H1 (cell line): ENCODE data around the gene GSAP. TPM values are rescaled to one million over a fixed set of nuclear protein-coding genes. Genes with fewer than 3 reads are reported as not detected.

Source experiments
- CTCF ChIA-PET: fragments of 300-600 bp; sonication (Branson Sonifier 250); formaldehyde crosslinking; loops from one replicate; lab custom pipeline; 2021; ENCODE audit not compliant: partially characterized antibody; lab: Charles Lee
- POLR2A ChIA-PET: fragments of 300-600 bp; sonication (Branson Sonifier 250); formaldehyde crosslinking; loops from one replicate; lab custom pipeline; 2021; ENCODE audit warnings: inconsistent platforms; ENCODE audit not compliant: partially characterized antibody; lab: Charles Lee
- DNase-seq, 2 experiments: peaks; one replicate each; pipeline versions ENCODE4 v3.0.0 to v3.0.0-alpha.2; 2010 to 2022; ENCODE audit warnings: low spot score in 2 of 2, low read depth in 1 of 2, mixed read lengths in 1 of 2
- FAIRE-seq: peaks from 2 replicates; lab custom pipeline; 2011; peaks lifted over from hg19 to GRCh38; lab: Jason Lieb, UNC
- H2AFZ ChIP-seq: 2 replicates; pipeline ENCODE4 v1.8.1; 2012; ENCODE audit warnings: low read length, inconsistent platforms
- H2AK5ac ChIP-seq: 2 replicates; pipeline ENCODE4 v1.6.1; 2013; ENCODE audit warnings: low read depth, low read length
- H2BK120ac ChIP-seq: replicated peaks from 2 replicates; pipeline ENCODE3; 2013; ENCODE audit warnings: low read depth, low read length, inconsistent platforms
- H2BK12ac ChIP-seq: 2 replicates; pipeline ENCODE4 v1.6.1; 2013; ENCODE audit warnings: low read depth, low read length
- H2BK15ac ChIP-seq: 2 replicates; pipeline ENCODE4 v1.6.1; 2013; ENCODE audit warnings: low read length
- H2BK20ac ChIP-seq: 2 replicates; pipeline ENCODE4 v1.6.1; 2013; ENCODE audit warnings: low read length
- H2BK5ac ChIP-seq: 2 replicates; pipeline ENCODE4 v1.6.1; 2013; ENCODE audit warnings: low read depth, low read length
- H3K14ac ChIP-seq: 2 replicates; pipeline ENCODE4 v1.6.1; 2013; ENCODE audit warnings: inconsistent platforms; ENCODE audit not compliant: insufficient read length
- H3K18ac ChIP-seq: 2 replicates; pipeline ENCODE4 v1.6.1; 2013; ENCODE audit warnings: low read length; ENCODE audit errors: extremely low read depth
- H3K23ac ChIP-seq: 2 replicates; pipeline ENCODE4 v1.6.1; 2013; ENCODE audit warnings: inconsistent platforms; ENCODE audit not compliant: insufficient read length
- H3K23me2 ChIP-seq: 2 replicates; pipeline ENCODE4 v1.6.1; 2013; ENCODE audit warnings: low read depth, low read length
- H3K27ac ChIP-seq: 2 replicates; pipeline ENCODE4 v1.6.1; 2011; ENCODE audit warnings: low read depth, low read length, inconsistent platforms
- H3K27me3 ChIP-seq, 4 experiments: replicated peaks in 1 of 4; 1 replicate in 1 of 4; 2 replicates in 3 of 4; pipeline versions ENCODE4 v1.6.1 to v1.8.1; 2011 to 2013; ENCODE audit warnings: low read length in 3 of 4, mild to moderate bottlenecking in 3 of 4, inconsistent platforms in 2 of 4, mixed read lengths in 2 of 4, moderate library complexity in 1 of 4; ENCODE audit not compliant: control insufficient read depth in 3 of 4, insufficient read depth in 3 of 4; ENCODE audit errors: extremely low read depth in 1 of 4
- H3K36me3 ChIP-seq, 4 experiments: 2 replicates each; pipeline versions ENCODE4 v1.6.1 to v1.8.1; 2011 to 2013; ENCODE audit warnings: mild to moderate bottlenecking in 4 of 4, low read length in 3 of 4, moderate library complexity in 2 of 4, control low read depth in 1 of 4, inconsistent platforms in 1 of 4; ENCODE audit not compliant: insufficient read depth in 4 of 4, control insufficient read depth in 2 of 4
- H3K4ac ChIP-seq: replicated peaks from 2 replicates; pipeline ENCODE3; 2013; ENCODE audit warnings: low read length, low read depth, mixed read lengths, inconsistent platforms; ENCODE audit not compliant: insufficient read length
- H3K4me1 ChIP-seq, 4 experiments: replicated peaks in 1 of 4; 1 replicate in 1 of 4; 2 replicates in 3 of 4; pipeline versions ENCODE4 v1.6.1 to v1.8.1; 2011 to 2013; ENCODE audit warnings: low read length in 3 of 4, inconsistent platforms in 2 of 4, mixed read lengths in 1 of 4; ENCODE audit not compliant: insufficient read depth in 4 of 4, control insufficient read depth in 3 of 4
- H3K4me2 ChIP-seq, 2 experiments: 2 replicates each; pipeline versions ENCODE4 v1.6.1 to v1.8.1; 2011 to 2013; ENCODE audit warnings: low read depth in 2 of 2, low read length in 2 of 2, control low read depth in 1 of 2, inconsistent platforms in 1 of 2, mild to moderate bottlenecking in 1 of 2; ENCODE audit not compliant: insufficient read depth in 1 of 2
- H3K4me3 ChIP-seq, 4 experiments: fragments of 200-600, 300-600 bp in 1 of 4; sonication (generic), shearing (Covaris generic), sonication (Bioruptor Twin) in 1 of 4; 2 replicates each; pipeline versions ENCODE4 v1.5.1 to v1.8.1; 2011 to 2016; ENCODE audit warnings: low read length in 4 of 4, low read depth in 3 of 4, control low read depth in 2 of 4, inconsistent platforms in 2 of 4, mild to moderate bottlenecking in 2 of 4, mixed read lengths in 1 of 4, moderate library complexity in 1 of 4; ENCODE audit not compliant: insufficient read depth in 2 of 4; ENCODE audit errors: extremely low read depth in 1 of 4
- H3K56ac ChIP-seq: replicated peaks from 2 replicates; pipeline ENCODE3; 2013; ENCODE audit warnings: low read depth, mild to moderate bottlenecking, mixed read lengths, low read length, inconsistent platforms; ENCODE audit not compliant: insufficient read length
- H3K79me1 ChIP-seq: 2 replicates; pipeline ENCODE4 v1.6.1; 2013; ENCODE audit warnings: low read depth, low read length, control low read depth
- H3K79me2 ChIP-seq, 2 experiments: 2 replicates each; pipeline versions ENCODE4 v1.6.1 to v1.8.1; 2012 to 2013; ENCODE audit warnings: low read length in 2 of 2, mild to moderate bottlenecking in 2 of 2, inconsistent platforms in 1 of 2; ENCODE audit not compliant: insufficient read depth in 2 of 2, control insufficient read depth in 1 of 2
- H3K9ac ChIP-seq, 4 experiments: replicated peaks in 1 of 4; 1 replicate in 1 of 4; 2 replicates in 3 of 4; pipeline versions ENCODE4 v1.6.1 to v1.8.1; 2011 to 2013; ENCODE audit warnings: low read depth in 3 of 4, low read length in 3 of 4, control low read depth in 2 of 4, mild to moderate bottlenecking in 2 of 4, moderate library complexity in 2 of 4, inconsistent platforms in 1 of 4; ENCODE audit errors: extremely low read depth in 1 of 4
- H3K9me3 ChIP-seq, 2 experiments: 2 replicates each; pipeline versions ENCODE4 v1.6.1 to v1.8.1; 2012 to 2013; ENCODE audit warnings: mild to moderate bottlenecking in 2 of 2, moderate library complexity in 2 of 2, control low read depth in 1 of 2, inconsistent platforms in 1 of 2, low read depth in 1 of 2, low read length in 1 of 2, mixed read lengths in 1 of 2; ENCODE audit not compliant: insufficient read depth in 2 of 2
- H4K20me1 ChIP-seq, 2 experiments: replicated peaks in 1 of 2; 2 replicates each; pipeline versions ENCODE3 to v1.8.1; 2011 to 2013; ENCODE audit warnings: inconsistent platforms in 2 of 2, low read length in 2 of 2, mild to moderate bottlenecking in 1 of 2; ENCODE audit not compliant: insufficient read depth in 2 of 2, control insufficient read depth in 1 of 2
- H4K5ac ChIP-seq: 2 replicates; pipeline ENCODE4 v1.6.1; 2013; ENCODE audit warnings: low read length, low read depth, mixed read lengths, inconsistent platforms; ENCODE audit not compliant: insufficient read length
- H4K8ac ChIP-seq: 2 replicates; pipeline ENCODE4 v1.8.0; 2013; ENCODE audit warnings: mild to moderate bottlenecking, moderate library complexity, low read length, inconsistent platforms; ENCODE audit not compliant: insufficient read depth; ENCODE audit errors: extremely low read depth
- H4K91ac ChIP-seq: replicated peaks from 2 replicates; pipeline ENCODE3; 2013; ENCODE audit warnings: low read length, mixed read lengths, inconsistent platforms; ENCODE audit not compliant: insufficient read length
- CHD1 ChIP-seq: IDR thresholded peaks from 2 replicates; pipeline ENCODE4 v1.6.1; 2012; ENCODE audit warnings: low read depth, low read length, improper control_type of control experiment
- HDAC2 ChIP-seq, 2 experiments: fragments of 300-600 bp in 1 of 2; sonication (generic) in 1 of 2; IDR thresholded peaks; 2 replicates each; pipeline ENCODE4 v1.6.1; 2011 to 2012; ENCODE audit warnings: low read depth in 2 of 2, low read length in 2 of 2, mild to moderate bottlenecking in 2 of 2, moderate library complexity in 2 of 2, borderline replicate concordance in 1 of 2, inconsistent platforms in 1 of 2
- RAD21 ChIP-seq, 2 experiments: IDR thresholded peaks in 1 of 2; conservative IDR thresholded peaks in 1 of 2; 2 replicates each; pipeline ENCODE4 v1.6.1; 2011; ENCODE audit warnings: low read depth in 2 of 2, low read length in 2 of 2, improper control_type of control experiment in 1 of 2, inconsistent platforms in 1 of 2, mild to moderate bottlenecking in 1 of 2, moderate library complexity in 1 of 2
- WGBS, 2 experiments: shearing (Covaris generic) in 1 of 2; methylation state at CpG; one replicate each; pipeline versions ENCODE4 v1.1.6 to v1.1.7; 2013 to 2015; ENCODE audit warnings: low lambda C conversion rate in 2 of 2, mixed read lengths in 2 of 2, inconsistent platforms in 1 of 2, low coverage in 1 of 2, missing lambda C conversion rate in 1 of 2; ENCODE audit not compliant: insufficient replicate concordance in 2 of 2, insufficient coverage in 1 of 2, insufficient read length in 1 of 2; ENCODE audit errors: extremely low coverage in 1 of 2, missing lambda C conversion rate in 1 of 2; 5-methylcytosine and 5-hydroxymethylcytosine counted together
- polyA plus RNA-seq, 7 experiments: library from polyadenylated mRNA; depleted of rRNA in 3 of 7; stranded (reverse) in 5 of 7; unstranded in 2 of 7; fragments of >200 nt in 5 of 7; fragments of 200-250 nt in 2 of 7; gene quantifications; 1 replicate in 5 of 7; 2 replicates in 1 of 7; 4 replicates in 1 of 7; pipeline versions ENCODE4 v1.2.1 to v1.2.3, GENCODE V29; 2011 to 2013; ENCODE audit warnings: missing spikeins in 2 of 7, mixed read lengths in 2 of 7
- total RNA-seq: library from RNA; stranded (reverse); fragmentation: NEBNext Ultra II Directional; extraction: Animal tissue kit (Norgen Biotek cat#: 25700); gene quantifications from 2 replicates; pipeline ENCODE4 v1.2.1, GENCODE V29; 2021

Gene GSAP
- total and polyA plus RNA-seq, 2 of the 8 experiments (the other 6 are each of a cell fraction or from before 2014, with no cell fraction given) = 0.93 to 2.1 TPM

DNA sequence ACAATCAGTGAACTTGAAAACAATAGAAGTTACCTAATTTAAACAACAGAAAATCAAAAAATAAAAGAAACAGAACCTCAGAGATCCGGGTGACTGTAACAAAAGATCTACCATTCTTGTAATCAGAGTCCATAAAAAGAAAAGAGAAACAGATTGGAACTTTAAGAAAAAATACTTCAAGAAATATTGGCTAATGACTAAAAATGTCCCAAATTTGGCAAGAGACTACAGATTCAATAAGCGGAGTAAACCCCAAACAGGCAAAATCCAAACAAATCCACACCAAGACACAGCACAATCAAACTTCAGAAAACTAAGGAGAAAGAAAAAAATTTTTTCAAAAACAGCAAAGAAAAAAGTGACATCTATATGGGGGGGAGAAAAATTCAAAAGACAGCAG, 15.1 kb downstream of the GSAP start:
- no peak overlapping the region for H3K9ac ChIP-seq
- H2AFZ ChIP-seq = no peak overlapping the region
- POLR2A ChIA-PET = no interaction called here
- H2BK5ac ChIP-seq = no peak overlapping the region
- H3K23ac ChIP-seq = no peak overlapping the region
- H3K4me1 ChIP-seq = peaks cover 0 to 8% (median 2%) of the 10 kb centered on the region in 4 experiments; a peak in 2 of 7 replicates
- no peaks in the 10 kb centered on the region; a peak in 1 of 4 replicates for H3K9me3 ChIP-seq
- no peak overlapping the region for H2BK120ac ChIP-seq
- H2BK15ac ChIP-seq = no peak overlapping the region
- no peaks in the 10 kb centered on the region for H4K20me1 ChIP-seq
- H2BK20ac ChIP-seq = no peak overlapping the region
- H3K79me2 ChIP-seq = no peaks in the 10 kb centered on the region
- CTCF ChIA-PET = no interaction called here
- no peak overlapping the region for H3K14ac ChIP-seq
- H3K56ac ChIP-seq = no peak overlapping the region
- no peaks in the 10 kb centered on the region for H3K79me1 ChIP-seq
- no peak overlapping the region for H4K8ac ChIP-seq
- H3K4me2 ChIP-seq = no peak overlapping the region
- H3K18ac ChIP-seq = no peak overlapping the region
- no peak overlapping the region for H2BK12ac ChIP-seq
- FAIRE-seq (no peak), DNase-seq (no peak)
- H3K27me3 ChIP-seq = no peaks in the 10 kb centered on the region
- no peak overlapping the region for H3K4ac ChIP-seq
- no peak overlapping the region for H4K91ac ChIP-seq
- TF ChIP-seq RAD21 (IDR thresholded peaks at IDR 0.05 in 1 of 2, conservative IDR thresholded peaks at IDR 0.05 in 1 of 2; ENCODE audit: low read depth in 2 of 2, low read length in 2 of 2) (no peak), CHD1 (no peak), HDAC2 (IDR thresholded peaks at IDR 0.05; ENCODE audit: borderline replicate concordance in 1 of 2, low read depth in 2 of 2, low read length in 2 of 2) (no peak)
- 81% methylated on average over 2 of the region's 2 CpGs; no CpG with 5 or more reads in 1 of the 2 experiments for WGBS, 2 experiments
- no peak overlapping the region for H3K4me3 ChIP-seq
- no peak overlapping the region for H3K27ac ChIP-seq
- H3K36me3 ChIP-seq = no peaks in the 10 kb centered on the region
- H2AK5ac ChIP-seq = no peak overlapping the region
- no peak overlapping the region for H4K5ac ChIP-seq
- no peaks in the 10 kb centered on the region for H3K23me2 ChIP-seq
